ENCODE data around the gene ETNK2.

DNA sequence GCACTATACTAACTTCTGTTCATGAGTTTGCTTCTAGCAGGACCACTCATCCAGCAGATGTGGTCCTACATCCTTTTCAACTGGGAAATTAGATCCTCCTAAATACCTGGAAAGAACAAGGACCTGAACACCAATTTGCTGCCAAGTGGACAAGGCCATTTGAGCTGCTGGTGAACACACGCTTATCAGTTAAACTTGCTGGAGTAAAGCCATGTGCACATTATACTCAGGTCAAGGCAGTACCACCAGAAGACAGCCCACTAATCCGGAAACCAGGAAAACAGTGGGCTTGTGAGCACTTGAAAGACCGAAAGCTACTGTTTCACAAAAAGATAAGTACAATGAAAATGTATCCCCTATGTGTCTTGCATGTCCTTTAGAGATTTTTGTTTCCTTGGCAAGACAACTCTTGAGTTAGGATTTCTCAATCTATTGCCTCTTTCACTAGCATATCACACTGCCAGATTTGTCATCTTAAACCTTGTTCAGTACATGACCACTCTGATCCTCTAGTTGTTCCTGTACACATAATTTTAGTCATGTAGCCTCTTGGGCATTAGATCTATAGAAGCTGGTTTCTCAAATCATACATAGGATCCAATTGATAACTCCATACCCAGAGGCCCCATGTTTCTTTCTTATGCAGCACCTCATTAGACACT lies 18.8 kb upstream of the ETNK2 start:
- TF ChIP-seq POLR2A (IDR thresholded peaks at IDR 0.05; ENCODE audit: low read depth, low read length): no peak
- no peak for TF ChIP-seq POLR2AphosphoS5 (IDR thresholded peaks at IDR 0.05; ENCODE audit: low read depth, low read length)
- TF ChIP-seq TAF1 (IDR thresholded peaks at IDR 0.05; ENCODE audit: borderline replicate concordance, low read depth, low read length): no peak

All from GM12892 (cell line).